T-helper 17 cell (primary cell): Measurements from ENCODE around the gene USP10. TPM values are rescaled to one million over a fixed set of nuclear protein-coding genes. Genes with fewer than 3 reads are reported as not detected.

Source experiments
- ATAC-seq: fragments of 150-1000 bp; cut with Tn5 transposase; 2 replicates; pipeline ENCODE4 v1.10.0; 2021; ENCODE audit warnings: mild to moderate bottlenecking, moderate library complexity
- DNase-seq, 3 donors: peaks; one replicate each; pipeline versions ENCODE4 v3.0.0 to v3.0.0-alpha.2; 2020 to 2021
- H3K9me3 ChIP-seq: one replicate; pipeline ENCODE4 v1.7.0; 2013; ENCODE audit warnings: low read length, mild to moderate bottlenecking; ENCODE audit not compliant: control insufficient read depth, poor library complexity, severe bottlenecking
- H3K27ac Mint-ChIP-seq: one replicate; pipeline ENCODE4 v1.8.0; 2022; ENCODE audit warnings: mild to moderate bottlenecking, moderate library complexity, mixed read lengths
- H3K27me3 Mint-ChIP-seq: one replicate; pipeline ENCODE4 v1.8.0; 2022; ENCODE audit warnings: mixed read lengths
- H3K36me3 Mint-ChIP-seq: one replicate; pipeline ENCODE4 v1.8.0; 2022; ENCODE audit warnings: low read depth, mixed read lengths
- H3K4me1 Mint-ChIP-seq: one replicate; pipeline ENCODE4 v1.8.0; 2022; ENCODE audit warnings: mild to moderate bottlenecking, mixed read lengths
- H3K4me3 Mint-ChIP-seq: one replicate; pipeline ENCODE4 v1.8.0; 2022; ENCODE audit warnings: mild to moderate bottlenecking, moderate library complexity, mixed read lengths
- total RNA-seq, 4 donors: library from RNA in 2 of 4; stranded (reverse) in 2 of 4; gene quantifications; one replicate each; pipeline ENCODE4 v1.2.3 and lab custom pipeline; 2022 to 2026

The USP10 gene, protein sequence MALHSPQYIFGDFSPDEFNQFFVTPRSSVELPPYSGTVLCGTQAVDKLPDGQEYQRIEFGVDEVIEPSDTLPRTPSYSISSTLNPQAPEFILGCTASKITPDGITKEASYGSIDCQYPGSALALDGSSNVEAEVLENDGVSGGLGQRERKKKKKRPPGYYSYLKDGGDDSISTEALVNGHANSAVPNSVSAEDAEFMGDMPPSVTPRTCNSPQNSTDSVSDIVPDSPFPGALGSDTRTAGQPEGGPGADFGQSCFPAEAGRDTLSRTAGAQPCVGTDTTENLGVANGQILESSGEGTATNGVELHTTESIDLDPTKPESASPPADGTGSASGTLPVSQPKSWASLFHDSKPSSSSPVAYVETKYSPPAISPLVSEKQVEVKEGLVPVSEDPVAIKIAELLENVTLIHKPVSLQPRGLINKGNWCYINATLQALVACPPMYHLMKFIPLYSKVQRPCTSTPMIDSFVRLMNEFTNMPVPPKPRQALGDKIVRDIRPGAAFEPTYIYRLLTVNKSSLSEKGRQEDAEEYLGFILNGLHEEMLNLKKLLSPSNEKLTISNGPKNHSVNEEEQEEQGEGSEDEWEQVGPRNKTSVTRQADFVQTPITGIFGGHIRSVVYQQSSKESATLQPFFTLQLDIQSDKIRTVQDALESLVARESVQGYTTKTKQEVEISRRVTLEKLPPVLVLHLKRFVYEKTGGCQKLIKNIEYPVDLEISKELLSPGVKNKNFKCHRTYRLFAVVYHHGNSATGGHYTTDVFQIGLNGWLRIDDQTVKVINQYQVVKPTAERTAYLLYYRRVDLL
- total RNA-seq, result 100 to 1,000 TPM; 169 to 221 TPM
- total RNA-seq (lab: John Stamatoyannopoulos, UW), result 133 to 140 reads per million in 2 donors

DNA sequence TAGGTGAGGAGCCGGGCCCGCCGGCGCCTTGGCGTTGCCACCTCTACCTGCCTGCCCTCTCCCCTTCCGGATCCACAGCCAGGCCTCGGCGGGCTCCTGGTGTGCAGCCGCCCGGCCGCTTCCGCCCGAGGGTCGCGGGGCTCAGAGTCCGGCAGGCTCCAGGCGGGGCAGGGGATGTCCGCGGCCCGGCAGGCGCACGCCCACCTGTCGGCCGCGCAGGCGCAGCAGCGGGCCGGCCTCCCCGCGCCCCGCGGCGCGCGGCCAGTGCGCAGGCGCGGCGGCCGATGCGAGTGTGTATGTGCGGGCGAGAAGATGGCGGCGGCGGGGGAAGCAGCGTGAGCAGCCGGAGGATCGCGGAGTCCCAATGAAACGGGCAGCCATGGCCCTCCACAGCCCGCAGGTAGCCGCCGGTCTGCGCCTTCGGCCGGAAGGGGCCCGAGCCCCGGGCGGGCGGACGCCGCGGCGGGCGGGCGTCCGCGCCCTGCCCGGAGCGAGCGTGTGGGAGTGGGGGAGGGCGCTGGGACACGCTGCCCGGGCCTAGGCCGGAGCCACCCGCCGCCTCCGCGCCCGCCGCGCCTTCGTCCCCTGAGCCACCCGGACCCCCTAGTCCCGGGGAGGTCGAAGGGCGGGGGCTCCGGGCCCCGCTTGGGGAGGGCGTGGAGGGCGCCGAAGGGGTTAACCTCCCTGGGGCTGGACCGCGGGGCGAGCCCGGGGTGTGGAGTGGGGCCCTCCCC is at the start of gene USP10:
TSS of gene USP10 (plus strand) at position 289 of the 734 bp plus-strand sequence. CDS start at position 380, 91 bp downstream.
- Mint-ChIP-seq H3K4me1 (peaks cover 22% of the 10 kb centered on the region), H3K4me3 (peak within 1 kb of the TSS; percentile 95)

GRCh38 chr16:84650062-84650991 is 49.5 kb upstream of the USP10 start:
- peak overlapping the region; percentile 70 for H3K27ac Mint-ChIP-seq

More for the DNA sequence above, at the start of gene USP10:
- Mint-ChIP-seq H3K36me3 (no peaks in the 10 kb centered on the region), H3K27ac (peak within 1 kb of the TSS; percentile 93), H3K27me3 (no peaks in the 10 kb centered on the region)
- no peaks in the 10 kb centered on the region for H3K9me3 ChIP-seq
- peak; percentile 84 to 90 (median 86) for DNase-seq
- peak; percentile 86 for ATAC-seq

GRCh38 chr16:84652566-84652965 is 47.2 kb upstream of the USP10 start:
- Mint-ChIP-seq H3K4me3 (peak overlapping the region; percentile 67), H3K27me3 (no peaks in the 10 kb centered on the region), H3K36me3 (peaks cover 7% of the 10 kb centered on the region), H3K4me1 (peaks cover 55% of the 10 kb centered on the region), H3K27ac (peak overlapping the region; percentile 68)
- peak; percentile 53 for ATAC-seq
- H3K9me3 ChIP-seq, result no peaks in the 10 kb centered on the region
- no peak for DNase-seq

More at GRCh38 chr16:84650062-84650991, 49.5 kb upstream of the USP10 start:
- peaks cover 7% of the 10 kb centered on the region for H3K36me3 Mint-ChIP-seq
- peak overlapping the region; percentile 83 for H3K4me3 Mint-ChIP-seq
- H3K9me3 ChIP-seq, result no peaks in the 10 kb centered on the region
- ATAC-seq, result no peak
- no peaks in the 10 kb centered on the region for H3K27me3 Mint-ChIP-seq
- H3K4me1 Mint-ChIP-seq, result peaks cover 46% of the 10 kb centered on the region
- no peak for DNase-seq

GRCh38 chr16:84654238-84654637 is 45.6 kb upstream of the USP10 start:
- no peak for DNase-seq
- Mint-ChIP-seq H3K27ac (no peak overlapping the region), H3K4me3 (peak overlapping the region; percentile 21), H3K36me3 (peaks cover 5% of the 10 kb centered on the region), H3K27me3 (no peaks in the 10 kb centered on the region), H3K4me1 (peaks cover 56% of the 10 kb centered on the region)
- H3K9me3 ChIP-seq, result no peaks in the 10 kb centered on the region
- no peak for ATAC-seq

- peaks cover 5% of the 10 kb centered on the region for H3K36me3 Mint-ChIP-seq
- peaks cover 50% of the 10 kb centered on the region for H3K4me1 Mint-ChIP-seq
- ATAC-seq, result no peak
- no peaks in the 10 kb centered on the region for H3K9me3 ChIP-seq
- no peak overlapping the region for H3K27ac Mint-ChIP-seq
- H3K27me3 Mint-ChIP-seq, result no peaks in the 10 kb centered on the region
- no peak overlapping the region for H3K4me3 Mint-ChIP-seq
- no peak for DNase-seq
Observed at GRCh38 chr16:84654998-84655397, 44.8 kb upstream of the USP10 start.

GRCh38 chr16:84656649-84657048 is 43.2 kb upstream of the USP10 start:
- peak overlapping the region; percentile 63 for H3K4me3 Mint-ChIP-seq
- peaks cover 39% of the 10 kb centered on the region for H3K4me1 Mint-ChIP-seq
- H3K9me3 ChIP-seq, result no peaks in the 10 kb centered on the region
- no peaks in the 10 kb centered on the region for H3K27me3 Mint-ChIP-seq
- DNase-seq (no peak), ATAC-seq (peak; percentile 28)
- H3K36me3 Mint-ChIP-seq, result peaks cover 2% of the 10 kb centered on the region
- peak overlapping the region; percentile 62 for H3K27ac Mint-ChIP-seq

DNA sequence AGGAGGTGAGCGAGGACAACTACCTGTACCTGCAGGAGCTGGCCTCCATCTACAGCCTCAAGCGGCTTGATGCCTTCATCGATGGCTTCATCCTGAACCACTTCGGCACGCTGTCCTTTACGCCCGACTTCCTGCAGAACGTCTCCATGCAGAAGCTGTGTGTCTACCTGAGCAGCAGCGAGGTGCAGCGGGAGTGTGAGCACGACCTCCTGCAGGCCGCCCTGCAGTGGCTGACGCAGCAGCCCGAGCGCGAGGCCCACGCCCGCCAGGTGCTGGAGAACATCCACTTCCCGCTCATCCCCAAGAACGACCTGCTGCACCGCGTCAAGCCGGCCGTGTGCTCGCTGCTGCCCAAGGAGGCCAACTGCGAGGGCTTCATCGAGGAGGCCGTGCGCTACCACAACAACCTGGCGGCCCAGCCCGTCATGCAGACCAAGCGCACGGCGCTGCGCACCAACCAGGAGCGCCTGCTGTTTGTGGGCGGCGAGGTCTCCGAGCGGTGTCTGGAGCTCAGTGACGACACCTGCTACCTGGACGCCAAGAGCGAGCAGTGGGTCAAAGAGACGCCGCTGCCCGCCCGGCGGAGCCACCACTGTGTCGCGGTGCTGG is 42.5 kb upstream of the USP10 start:
- no peak overlapping the region for H3K4me3 Mint-ChIP-seq
- H3K4me1 Mint-ChIP-seq, result peaks cover 34% of the 10 kb centered on the region
- DNase-seq, result no peak
- H3K9me3 ChIP-seq, result no peaks in the 10 kb centered on the region
- peaks cover 2% of the 10 kb centered on the region for H3K36me3 Mint-ChIP-seq
- no peak overlapping the region for H3K27ac Mint-ChIP-seq
- ATAC-seq, result no peak
- H3K27me3 Mint-ChIP-seq, result no peaks in the 10 kb centered on the region

DNA sequence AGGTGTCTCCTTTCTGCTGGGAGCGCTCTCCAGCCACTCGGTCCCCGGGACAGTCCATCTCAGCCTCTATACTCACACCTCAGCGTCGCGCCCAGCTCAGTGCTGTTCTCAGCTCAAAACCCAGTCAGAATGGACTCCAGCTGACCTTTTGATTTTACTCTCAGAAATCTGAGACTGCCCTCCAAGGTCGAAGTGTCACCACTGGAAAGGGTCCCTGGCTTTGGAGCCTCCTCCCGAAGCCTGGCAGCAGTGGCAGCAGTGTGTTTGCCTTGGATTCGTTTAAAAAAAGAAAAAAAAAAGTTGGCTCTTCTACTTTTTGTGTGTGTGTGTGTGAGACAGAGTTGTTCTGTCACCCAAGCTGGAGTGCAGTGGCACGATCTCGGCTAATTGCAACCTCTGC is 41.1 kb upstream of the USP10 start:
- ATAC-seq, result no peak
- no peak for DNase-seq
- no peaks in the 10 kb centered on the region for H3K9me3 ChIP-seq
- Mint-ChIP-seq H3K27ac (no peak overlapping the region), H3K36me3 (no peaks in the 10 kb centered on the region), H3K4me1 (peaks cover 27% of the 10 kb centered on the region), H3K27me3 (no peaks in the 10 kb centered on the region), H3K4me3 (no peak overlapping the region)

GRCh38 chr16:84659656-84660300 is 40.0 kb upstream of the USP10 start:
- Mint-ChIP-seq H3K27ac (no peak overlapping the region), H3K4me1 (peaks cover 27% of the 10 kb centered on the region), H3K4me3 (peak overlapping the region; percentile 7), H3K27me3 (no peaks in the 10 kb centered on the region), H3K36me3 (no peaks in the 10 kb centered on the region)
- no peaks in the 10 kb centered on the region for H3K9me3 ChIP-seq
- DNase-seq (no peak), ATAC-seq (no peak)

GRCh38 chr16:84660973-84661372 is 38.8 kb upstream of the USP10 start:
- H3K36me3 Mint-ChIP-seq, result no peaks in the 10 kb centered on the region
- peaks cover 21% of the 10 kb centered on the region for H3K4me1 Mint-ChIP-seq
- no peak for DNase-seq
- no peak overlapping the region for H3K27ac Mint-ChIP-seq
- no peaks in the 10 kb centered on the region for H3K9me3 ChIP-seq
- no peaks in the 10 kb centered on the region for H3K27me3 Mint-ChIP-seq
- H3K4me3 Mint-ChIP-seq, result no peak overlapping the region
- no peak for ATAC-seq

DNA sequence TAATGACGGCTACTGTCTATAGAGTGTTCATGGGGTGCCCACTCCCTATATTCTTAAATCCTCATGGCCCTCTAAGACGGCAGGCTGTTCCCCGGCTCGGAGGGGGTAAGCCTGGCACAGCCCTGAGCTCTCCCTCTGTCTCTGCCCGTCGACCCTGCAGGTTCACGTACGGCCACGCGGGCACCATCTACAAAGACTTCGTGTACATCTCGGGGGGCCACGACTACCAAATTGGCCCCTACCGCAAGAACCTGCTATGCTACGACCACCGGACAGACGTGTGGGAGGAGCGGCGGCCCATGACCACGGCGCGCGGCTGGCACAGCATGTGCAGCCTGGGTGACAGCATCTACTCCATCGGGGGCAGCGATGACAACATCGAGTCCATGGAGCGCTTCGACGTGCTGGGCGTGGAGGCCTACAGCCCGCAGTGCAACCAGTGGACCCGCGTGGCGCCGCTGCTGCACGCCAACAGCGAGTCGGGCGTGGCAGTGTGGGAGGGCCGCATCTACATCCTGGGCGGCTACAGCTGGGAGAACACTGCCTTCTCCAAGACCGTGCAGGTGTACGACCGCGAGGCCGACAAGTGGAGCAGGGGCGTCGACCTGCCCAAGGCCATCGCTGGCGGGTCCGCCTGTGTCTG is 38.3 kb upstream of the USP10 start:
- Mint-ChIP-seq H3K36me3 (no peaks in the 10 kb centered on the region), H3K4me1 (peaks cover 16% of the 10 kb centered on the region), H3K4me3 (no peak overlapping the region), H3K27me3 (no peaks in the 10 kb centered on the region), H3K27ac (no peak overlapping the region)
- DNase-seq (no peak), ATAC-seq (no peak)
- H3K9me3 ChIP-seq, result no peaks in the 10 kb centered on the region
